ENCODE data around the gene VAMP2.

The VAMP2 gene

GRCh38 chr17:8162233-8162996 lies at the start of gene VAMP2:
Gene VAMP2, minus strand, starts transcription at chr17:8162948. Its CDS starts 69 bp downstream, at chr17:8162879.
- TF ChIP-seq CTCF (IDR thresholded peaks at IDR 0.05; ENCODE audit: insufficient read depth, low read depth, low read length, missing control alignments), result no peak
- DNase-seq (ENCODE audit: low read depth), result peak; percentile 82

GRCh38 chr17:8210761-8211458 lies 48.2 kb upstream of the VAMP2 start:
- no peak for TF ChIP-seq CTCF (IDR thresholded peaks at IDR 0.05; ENCODE audit: insufficient read depth, low read depth, low read length, missing control alignments)
- peak overlapping the region; percentile 86 for H3K4me3 ChIP-seq (ENCODE audit: low read depth, low read length)
- DNase-seq (ENCODE audit: low read depth), result no peak

More at GRCh38 chr17:8162233-8162996, at the start of gene VAMP2:
- peak within 1 kb of the TSS; percentile 78 for H3K4me3 ChIP-seq (ENCODE audit: low read depth, low read length)

GRCh38 chr17:8209907-8210760 lies 47.4 kb upstream of the VAMP2 start, which contains the start of gene AURKB:
Gene AURKB, minus strand, starts transcription at chr17:8210575. Its CDS starts 351 bp downstream, at chr17:8210224.
- peak within 1 kb of the TSS; percentile 86 for H3K4me3 ChIP-seq (ENCODE audit: low read depth, low read length)
- peak; percentile 98 for DNase-seq (ENCODE audit: low read depth)
- TF ChIP-seq CTCF (IDR thresholded peaks at IDR 0.05; ENCODE audit: insufficient read depth, low read depth, low read length, missing control alignments), result no peak

GRCh38 chr17:8206536-8206935 lies 43.8 kb upstream of the VAMP2 start:
- no peak overlapping the region for H3K4me3 ChIP-seq (ENCODE audit: low read depth, low read length)
- DNase-seq (ENCODE audit: low read depth), result no peak
- TF ChIP-seq CTCF (IDR thresholded peaks at IDR 0.05; ENCODE audit: insufficient read depth, low read depth, low read length, missing control alignments), result no peak

GRCh38 chr17:8204761-8205555 lies 42.2 kb upstream of the VAMP2 start:
- no peak for DNase-seq (ENCODE audit: low read depth)
- no peak overlapping the region for H3K4me3 ChIP-seq (ENCODE audit: low read depth, low read length)
- TF ChIP-seq CTCF (IDR thresholded peaks at IDR 0.05; ENCODE audit: insufficient read depth, low read depth, low read length, missing control alignments), result no peak

Data from GM12865 (cell line).